H1 (cell line): ENCODE measurements around the gene PLEKHA5. TPM values are rescaled to one million over a fixed set of nuclear protein-coding genes. Genes with fewer than 3 reads are reported as not detected.
A peak's percentile ranks its signal among the peaks of the same experiment; 100 is the strongest.

Experiments used
- CTCF ChIA-PET: fragments of 300-600 bp; sonication (Branson Sonifier 250); formaldehyde crosslinking; loops from one replicate; lab custom pipeline; 2021; ENCODE audit not compliant: partially characterized antibody; lab: Charles Lee
- POLR2A ChIA-PET: fragments of 300-600 bp; sonication (Branson Sonifier 250); formaldehyde crosslinking; loops from one replicate; lab custom pipeline; 2021; ENCODE audit warnings: inconsistent platforms; ENCODE audit not compliant: partially characterized antibody; lab: Charles Lee
- DNase-seq, 2 experiments: peaks; one replicate each; pipeline versions ENCODE4 v3.0.0 to v3.0.0-alpha.2; 2010 to 2022; ENCODE audit warnings: low spot score in 2 of 2, low read depth in 1 of 2, mixed read lengths in 1 of 2
- FAIRE-seq: peaks from 2 replicates; lab custom pipeline; 2011; peaks lifted over from hg19 to GRCh38; lab: Jason Lieb, UNC
- H2AFZ ChIP-seq: 2 replicates; pipeline ENCODE4 v1.8.1; 2012; ENCODE audit warnings: low read length, inconsistent platforms
- H2AK5ac ChIP-seq: 2 replicates; pipeline ENCODE4 v1.6.1; 2013; ENCODE audit warnings: low read depth, low read length
- H2BK120ac ChIP-seq: replicated peaks from 2 replicates; pipeline ENCODE3; 2013; ENCODE audit warnings: low read depth, low read length, inconsistent platforms
- H2BK12ac ChIP-seq: 2 replicates; pipeline ENCODE4 v1.6.1; 2013; ENCODE audit warnings: low read depth, low read length
- H2BK15ac ChIP-seq: 2 replicates; pipeline ENCODE4 v1.6.1; 2013; ENCODE audit warnings: low read length
- H2BK20ac ChIP-seq: 2 replicates; pipeline ENCODE4 v1.6.1; 2013; ENCODE audit warnings: low read length
- H2BK5ac ChIP-seq: 2 replicates; pipeline ENCODE4 v1.6.1; 2013; ENCODE audit warnings: low read depth, low read length
- H3K14ac ChIP-seq: 2 replicates; pipeline ENCODE4 v1.6.1; 2013; ENCODE audit warnings: inconsistent platforms; ENCODE audit not compliant: insufficient read length
- H3K18ac ChIP-seq: 2 replicates; pipeline ENCODE4 v1.6.1; 2013; ENCODE audit warnings: low read length; ENCODE audit errors: extremely low read depth
- H3K23ac ChIP-seq: 2 replicates; pipeline ENCODE4 v1.6.1; 2013; ENCODE audit warnings: inconsistent platforms; ENCODE audit not compliant: insufficient read length
- H3K23me2 ChIP-seq: 2 replicates; pipeline ENCODE4 v1.6.1; 2013; ENCODE audit warnings: low read depth, low read length
- H3K27ac ChIP-seq: 2 replicates; pipeline ENCODE4 v1.6.1; 2011; ENCODE audit warnings: low read depth, low read length, inconsistent platforms
- H3K27me3 ChIP-seq, 4 experiments: replicated peaks in 1 of 4; 1 replicate in 1 of 4; 2 replicates in 3 of 4; pipeline versions ENCODE4 v1.6.1 to v1.8.1; 2011 to 2013; ENCODE audit warnings: low read length in 3 of 4, mild to moderate bottlenecking in 3 of 4, inconsistent platforms in 2 of 4, mixed read lengths in 2 of 4, moderate library complexity in 1 of 4; ENCODE audit not compliant: control insufficient read depth in 3 of 4, insufficient read depth in 3 of 4; ENCODE audit errors: extremely low read depth in 1 of 4
- H3K36me3 ChIP-seq, 4 experiments: 2 replicates each; pipeline versions ENCODE4 v1.6.1 to v1.8.1; 2011 to 2013; ENCODE audit warnings: mild to moderate bottlenecking in 4 of 4, low read length in 3 of 4, moderate library complexity in 2 of 4, control low read depth in 1 of 4, inconsistent platforms in 1 of 4; ENCODE audit not compliant: insufficient read depth in 4 of 4, control insufficient read depth in 2 of 4
- H3K4ac ChIP-seq: replicated peaks from 2 replicates; pipeline ENCODE3; 2013; ENCODE audit warnings: low read length, low read depth, mixed read lengths, inconsistent platforms; ENCODE audit not compliant: insufficient read length
- H3K4me1 ChIP-seq, 4 experiments: replicated peaks in 1 of 4; 1 replicate in 1 of 4; 2 replicates in 3 of 4; pipeline versions ENCODE4 v1.6.1 to v1.8.1; 2011 to 2013; ENCODE audit warnings: low read length in 3 of 4, inconsistent platforms in 2 of 4, mixed read lengths in 1 of 4; ENCODE audit not compliant: insufficient read depth in 4 of 4, control insufficient read depth in 3 of 4
- H3K4me2 ChIP-seq, 2 experiments: 2 replicates each; pipeline versions ENCODE4 v1.6.1 to v1.8.1; 2011 to 2013; ENCODE audit warnings: low read depth in 2 of 2, low read length in 2 of 2, control low read depth in 1 of 2, inconsistent platforms in 1 of 2, mild to moderate bottlenecking in 1 of 2; ENCODE audit not compliant: insufficient read depth in 1 of 2
- H3K4me3 ChIP-seq, 4 experiments: fragments of 200-600, 300-600 bp in 1 of 4; sonication (generic), shearing (Covaris generic), sonication (Bioruptor Twin) in 1 of 4; 2 replicates each; pipeline versions ENCODE4 v1.5.1 to v1.8.1; 2011 to 2016; ENCODE audit warnings: low read length in 4 of 4, low read depth in 3 of 4, control low read depth in 2 of 4, inconsistent platforms in 2 of 4, mild to moderate bottlenecking in 2 of 4, mixed read lengths in 1 of 4, moderate library complexity in 1 of 4; ENCODE audit not compliant: insufficient read depth in 2 of 4; ENCODE audit errors: extremely low read depth in 1 of 4
- H3K56ac ChIP-seq: replicated peaks from 2 replicates; pipeline ENCODE3; 2013; ENCODE audit warnings: low read depth, mild to moderate bottlenecking, mixed read lengths, low read length, inconsistent platforms; ENCODE audit not compliant: insufficient read length
- H3K79me1 ChIP-seq: 2 replicates; pipeline ENCODE4 v1.6.1; 2013; ENCODE audit warnings: low read depth, low read length, control low read depth
- H3K79me2 ChIP-seq, 2 experiments: 2 replicates each; pipeline versions ENCODE4 v1.6.1 to v1.8.1; 2012 to 2013; ENCODE audit warnings: low read length in 2 of 2, mild to moderate bottlenecking in 2 of 2, inconsistent platforms in 1 of 2; ENCODE audit not compliant: insufficient read depth in 2 of 2, control insufficient read depth in 1 of 2
- H3K9ac ChIP-seq, 4 experiments: replicated peaks in 1 of 4; 1 replicate in 1 of 4; 2 replicates in 3 of 4; pipeline versions ENCODE4 v1.6.1 to v1.8.1; 2011 to 2013; ENCODE audit warnings: low read depth in 3 of 4, low read length in 3 of 4, control low read depth in 2 of 4, mild to moderate bottlenecking in 2 of 4, moderate library complexity in 2 of 4, inconsistent platforms in 1 of 4; ENCODE audit errors: extremely low read depth in 1 of 4
- H3K9me3 ChIP-seq, 2 experiments: 2 replicates each; pipeline versions ENCODE4 v1.6.1 to v1.8.1; 2012 to 2013; ENCODE audit warnings: mild to moderate bottlenecking in 2 of 2, moderate library complexity in 2 of 2, control low read depth in 1 of 2, inconsistent platforms in 1 of 2, low read depth in 1 of 2, low read length in 1 of 2, mixed read lengths in 1 of 2; ENCODE audit not compliant: insufficient read depth in 2 of 2
- H4K20me1 ChIP-seq, 2 experiments: replicated peaks in 1 of 2; 2 replicates each; pipeline versions ENCODE3 to v1.8.1; 2011 to 2013; ENCODE audit warnings: inconsistent platforms in 2 of 2, low read length in 2 of 2, mild to moderate bottlenecking in 1 of 2; ENCODE audit not compliant: insufficient read depth in 2 of 2, control insufficient read depth in 1 of 2
- H4K5ac ChIP-seq: 2 replicates; pipeline ENCODE4 v1.6.1; 2013; ENCODE audit warnings: low read length, low read depth, mixed read lengths, inconsistent platforms; ENCODE audit not compliant: insufficient read length
- H4K8ac ChIP-seq: 2 replicates; pipeline ENCODE4 v1.8.0; 2013; ENCODE audit warnings: mild to moderate bottlenecking, moderate library complexity, low read length, inconsistent platforms; ENCODE audit not compliant: insufficient read depth; ENCODE audit errors: extremely low read depth
- H4K91ac ChIP-seq: replicated peaks from 2 replicates; pipeline ENCODE3; 2013; ENCODE audit warnings: low read length, mixed read lengths, inconsistent platforms; ENCODE audit not compliant: insufficient read length
- ASH2L ChIP-seq: fragments of 200-600, 300-600 bp; sonication (generic); IDR thresholded peaks from one replicate; pipeline ENCODE4 v1.7.1; 2017; ENCODE audit warnings: low read length
- BRCA1 ChIP-seq: IDR thresholded peaks from 2 replicates; pipeline ENCODE4 v1.6.1; 2012; ENCODE audit warnings: low read depth, low read length, improper control_type of control experiment
- CEBPB ChIP-seq: IDR thresholded peaks from 2 replicates; pipeline ENCODE4 v1.6.1; 2012; ENCODE audit warnings: low read depth, low read length
- EGR1 ChIP-seq: IDR thresholded peaks from 2 replicates; pipeline ENCODE4 v1.6.1; 2011; ENCODE audit warnings: low read depth, low read length, borderline replicate concordance
- GABPA ChIP-seq: IDR thresholded peaks from 2 replicates; pipeline ENCODE4 v1.6.1; 2011; ENCODE audit warnings: mild to moderate bottlenecking, low read length, moderate library complexity, borderline replicate concordance; ENCODE audit not compliant: insufficient read depth
- HDAC2 ChIP-seq, 2 experiments: fragments of 300-600 bp in 1 of 2; sonication (generic) in 1 of 2; IDR thresholded peaks; 2 replicates each; pipeline ENCODE4 v1.6.1; 2011 to 2012; ENCODE audit warnings: low read depth in 2 of 2, low read length in 2 of 2, mild to moderate bottlenecking in 2 of 2, moderate library complexity in 2 of 2, borderline replicate concordance in 1 of 2, inconsistent platforms in 1 of 2
- JUND ChIP-seq: IDR thresholded peaks from 2 replicates; pipeline ENCODE4 v1.6.1; 2011; ENCODE audit warnings: mild to moderate bottlenecking, improper control_type of control experiment, low read length
- KDM1A ChIP-seq: fragments of 200-600, 300-600 bp; sonication (generic); IDR thresholded peaks from 2 replicates; pipeline ENCODE4 v1.7.1; 2016; ENCODE audit warnings: mild to moderate bottlenecking, low read length, borderline replicate concordance
- KDM5A ChIP-seq: fragments of 200-600 bp; IDR thresholded peaks from 2 replicates; pipeline ENCODE4 v1.7.1; 2012; ENCODE audit warnings: mild to moderate bottlenecking, low read length, inconsistent platforms, mixed read lengths
- RBBP5 ChIP-seq: IDR thresholded peaks from 2 replicates; pipeline ENCODE4 v1.7.1; 2012; ENCODE audit warnings: low read depth, mild to moderate bottlenecking, inconsistent platforms, low read length, moderate library complexity, borderline replicate concordance
- RXRA ChIP-seq: IDR thresholded peaks from 2 replicates; pipeline ENCODE4 v1.6.1; 2011; ENCODE audit warnings: low read depth, mild to moderate bottlenecking, low read length, moderate library complexity; ENCODE audit not compliant: insufficient read depth
- SIX5 ChIP-seq: IDR thresholded peaks from 2 replicates; pipeline ENCODE4 v1.6.1; 2011; ENCODE audit warnings: mild to moderate bottlenecking, low read depth, low read length
- SP4 ChIP-seq: IDR thresholded peaks from 2 replicates; pipeline ENCODE4 v1.6.1; 2012; ENCODE audit warnings: low read length, inconsistent platforms
- WGBS, 2 experiments: shearing (Covaris generic) in 1 of 2; methylation state at CpG; one replicate each; pipeline versions ENCODE4 v1.1.6 to v1.1.7; 2013 to 2015; ENCODE audit warnings: low lambda C conversion rate in 2 of 2, mixed read lengths in 2 of 2, inconsistent platforms in 1 of 2, low coverage in 1 of 2, missing lambda C conversion rate in 1 of 2; ENCODE audit not compliant: insufficient replicate concordance in 2 of 2, insufficient coverage in 1 of 2, insufficient read length in 1 of 2; ENCODE audit errors: extremely low coverage in 1 of 2, missing lambda C conversion rate in 1 of 2; 5-methylcytosine and 5-hydroxymethylcytosine counted together
- polyA plus RNA-seq, 7 experiments: library from polyadenylated mRNA; depleted of rRNA in 3 of 7; stranded (reverse) in 5 of 7; unstranded in 2 of 7; fragments of >200 nt in 5 of 7; fragments of 200-250 nt in 2 of 7; gene quantifications; 1 replicate in 5 of 7; 2 replicates in 1 of 7; 4 replicates in 1 of 7; pipeline versions ENCODE4 v1.2.1 to v1.2.3, GENCODE V29; 2011 to 2013; ENCODE audit warnings: missing spikeins in 2 of 7, mixed read lengths in 2 of 7
- total RNA-seq: library from RNA; stranded (reverse); fragmentation: NEBNext Ultra II Directional; extraction: Animal tissue kit (Norgen Biotek cat#: 25700); gene quantifications from 2 replicates; pipeline ENCODE4 v1.2.1, GENCODE V29; 2021
- TF ChIP-seq, protein P1 (sequence below): IDR thresholded peaks from 2 replicates; pipeline ENCODE4 v1.6.1; 2011; ENCODE audit warnings: low read length, improper control_type of control experiment

PLEKHA5 gene
- total and polyA plus RNA-seq, 2 of the 8 experiments (the other 6 are each of a cell fraction or from before 2014, with no cell fraction given): 17.2 to 66.1 TPM

DNA sequence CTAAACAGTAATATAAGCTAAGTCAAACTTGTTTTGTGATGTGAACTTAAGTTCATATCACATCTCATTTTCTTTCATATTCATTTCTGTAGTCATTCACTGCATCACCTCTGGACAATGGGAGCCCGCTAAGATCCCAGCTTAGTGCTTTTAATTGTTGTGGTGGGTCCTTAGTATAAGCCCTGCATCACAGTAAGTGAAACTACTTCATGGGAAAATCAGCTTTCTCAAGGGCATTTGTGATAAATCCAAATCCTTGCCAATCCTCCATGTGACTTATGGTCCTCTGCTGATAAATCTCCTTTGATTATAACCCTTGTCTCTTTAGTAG lies 98.3 kb downstream of the PLEKHA5 start:
- H3K23ac ChIP-seq: no peak overlapping the region
- H2BK5ac ChIP-seq: no peak overlapping the region
- no peak for DNase-seq
- no peak overlapping the region for H4K91ac ChIP-seq
- no peak overlapping the region for H2BK12ac ChIP-seq
- no peaks in the 10 kb centered on the region; the same call in 1 of the 2 replicates for H3K79me1 ChIP-seq
- H3K18ac ChIP-seq: no peak overlapping the region
- peak; percentile 24 for FAIRE-seq
- no peak overlapping the region for H3K27ac ChIP-seq
- H2AK5ac ChIP-seq: no peak overlapping the region
- WGBS, 2 experiments: 94% methylated on average over 1 of the region's 1 CpG; no CpG with 5 or more reads in 1 of the 2 experiments
- no peaks in the 10 kb centered on the region for H3K23me2 ChIP-seq
- H3K4me2 ChIP-seq: no peak overlapping the region
- peaks cover 0 to 20% (median 4%) of the 10 kb centered on the region in 4 experiments; a peak in 3 of 8 replicates for H3K36me3 ChIP-seq
- H3K4me3 ChIP-seq: no peak overlapping the region
- H3K4ac ChIP-seq: no peak overlapping the region
- CTCF ChIA-PET: no interaction called here
- no peak overlapping the region for H4K8ac ChIP-seq
- peaks cover 0 to 2% of the 10 kb centered on the region in 2 experiments for H4K20me1 ChIP-seq
- H3K79me2 ChIP-seq: peaks cover 0 to 87% of the 10 kb centered on the region in 2 experiments; a peak in 3 of 4 replicates
- H3K27me3 ChIP-seq: no peaks in the 10 kb centered on the region
- H2BK120ac ChIP-seq: no peak overlapping the region
- no peak overlapping the region for H2BK15ac ChIP-seq
- no peak overlapping the region for H2AFZ ChIP-seq
- peaks cover 3 to 13% of the 10 kb centered on the region in 2 experiments; a peak in 3 of 4 replicates for H3K9me3 ChIP-seq
- POLR2A ChIA-PET: interaction anchor here (1.1 kb wide), 1 partner anchor 9 kb away, joined by 4 read pairs; no protein-coding TSS in a partner anchor
- H2BK20ac ChIP-seq: no peak overlapping the region
- no peak overlapping the region for H3K9ac ChIP-seq
- no peak overlapping the region for H3K14ac ChIP-seq
- H4K5ac ChIP-seq: no peak overlapping the region
- no peak overlapping the region for H3K56ac ChIP-seq
- H3K4me1 ChIP-seq: peaks cover 0 to 2% (median 0%) of the 10 kb centered on the region in 4 experiments; a peak in 2 of 7 replicates
- TF ChIP-seq JUND (no peak), GABPA (no peak), SIX5 (no peak), RXRA (no peak), HDAC2 (IDR thresholded peaks at IDR 0.05; ENCODE audit: borderline replicate concordance in 1 of 2, low read depth in 2 of 2, low read length in 2 of 2) (no peak), CEBPB (no peak), RBBP5 (no peak), KDM1A (no peak), SP4 (no peak), BRCA1 (no peak), KDM5A (no peak), ASH2L (no peak), EGR1 (no peak)
- TF ChIP-seq, protein P1, sequence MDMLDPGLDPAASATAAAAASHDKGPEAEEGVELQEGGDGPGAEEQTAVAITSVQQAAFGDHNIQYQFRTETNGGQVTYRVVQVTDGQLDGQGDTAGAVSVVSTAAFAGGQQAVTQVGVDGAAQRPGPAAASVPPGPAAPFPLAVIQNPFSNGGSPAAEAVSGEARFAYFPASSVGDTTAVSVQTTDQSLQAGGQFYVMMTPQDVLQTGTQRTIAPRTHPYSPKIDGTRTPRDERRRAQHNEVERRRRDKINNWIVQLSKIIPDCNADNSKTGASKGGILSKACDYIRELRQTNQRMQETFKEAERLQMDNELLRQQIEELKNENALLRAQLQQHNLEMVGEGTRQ: no peak
